Stimulated activated CD4-positive, alpha-beta T cell treated with anti-CD3 and anti-CD28 coated beads, Interleukin-1b, Interleukin-23, amount 100 ng/mL, for 24 hours (primary cell): ENCODE measurements around the gene ANTXRL.
"Not testable (repeated sequence)": the region's sequence is repeated elsewhere in the genome, so short reads cannot be mapped to it uniquely, and the experiment has no call there.

Experiments used
- DNase-seq, 4 experiments: peaks; one replicate each; pipeline ENCODE4 v3.0.0-alpha.2; 2020; ENCODE audit warnings: low read depth in 4 of 4, low spot score in 1 of 4

The ANTXRL gene

GRCh38 chr10:46286991-46287693, at the start of gene ANTXRL:
TSS of gene ANTXRL (plus strand) at chr10:46286997. CDS start at chr10:46287263, 266 bp downstream.
- no peak for DNase-seq

- DNase-seq = no peak
Measured at GRCh38 chr10:46237815-46238510, 48.8 kb upstream of the ANTXRL start.

GRCh38 chr10:46239247-46239646, 47.5 kb upstream of the ANTXRL start:
- no peak for DNase-seq

GRCh38 chr10:46239993-46240683, 46.7 kb upstream of the ANTXRL start:
- DNase-seq = no peak

GRCh38 chr10:46240684-46241565, 45.9 kb upstream of the ANTXRL start:
- no peak for DNase-seq

- DNase-seq = no peak
Measured at GRCh38 chr10:46245381-46245900, 41.4 kb upstream of the ANTXRL start.

GRCh38 chr10:46246400-46247180, 40.2 kb upstream of the ANTXRL start:
- DNase-seq = not testable (repeated sequence)

- no peak for DNase-seq
Measured at GRCh38 chr10:46247181-46247475, 39.7 kb upstream of the ANTXRL start.

GRCh38 chr10:46247808-46248569, 38.8 kb upstream of the ANTXRL start:
- DNase-seq = no peak

- DNase-seq = no peak
Measured at GRCh38 chr10:46248651-46249146, 38.1 kb upstream of the ANTXRL start.

GRCh38 chr10:46249617-46250344, 37.0 kb upstream of the ANTXRL start:
- not testable (repeated sequence) for DNase-seq

GRCh38 chr10:46250481-46250880, 36.3 kb upstream of the ANTXRL start:
- DNase-seq = no peak

- DNase-seq = no peak
Measured at GRCh38 chr10:46250898-46251856, 35.6 kb upstream of the ANTXRL start.

- DNase-seq = no peak
Measured at GRCh38 chr10:46251857-46252847, 34.6 kb upstream of the ANTXRL start.

GRCh38 chr10:46253076-46254006, 33.5 kb upstream of the ANTXRL start:
- DNase-seq = no peak
